Tibial artery (tissue), 4 donors: ENCODE results near the gene LELP1.

Experiments used
- DNase-seq, 2 donors: peaks; one replicate each; pipeline ENCODE4 v3.0.0-alpha.2; 2019
- H3K27ac ChIP-seq, 2 donors: fragments of 200-600 bp; sonication (generic) in 1 of 2; 1 replicate in 1 of 2; 2 replicates in 1 of 2; pipeline ENCODE4 v1.5.1; 2018 to 2019; ENCODE audit warnings: mild to moderate bottlenecking in 1 of 2
- H3K27me3 ChIP-seq, 2 donors: fragments of 200-600 bp; sonication (generic) in 1 of 2; one replicate each; pipeline versions ENCODE4 v1.5.1 to v1.6.0; 2016 to 2019
- H3K36me3 ChIP-seq, 3 donors: fragments of 200-600 bp; sonication (generic) in 2 of 3; one replicate each; pipeline ENCODE4 v1.5.1; 2016 to 2019; ENCODE audit warnings: mild to moderate bottlenecking in 2 of 3
- H3K4me1 ChIP-seq, 4 donors: fragments of 200-600 bp; sonication (generic) in 2 of 4; 1 replicate in 3 of 4; 2 replicates in 1 of 4; pipeline ENCODE4 v1.5.1; 2016 to 2019
- H3K4me3 ChIP-seq, 2 donors: fragments of 200-600 bp; sonication (generic) in 1 of 2; 1 replicate in 1 of 2; 2 replicates in 1 of 2; pipeline ENCODE4 v1.5.1; 2018 to 2019; ENCODE audit warnings: mild to moderate bottlenecking in 2 of 2
- H3K9me3 ChIP-seq, 3 donors: fragments of 200-600 bp; sonication (generic) in 1 of 3; one replicate each; pipeline ENCODE4 v1.5.1; 2016 to 2019
- CTCF ChIP-seq, 2 experiments: fragments of 200-600 bp in 1 of 2; fragments of 450-650 bp in 1 of 2; IDR thresholded peaks; one replicate each; pipeline ENCODE4 v1.5.1; 2017 to 2019; ENCODE audit warnings: antibody characterized with exemption in 2 of 2, mild to moderate bottlenecking in 1 of 2, moderate library complexity in 1 of 2
- intact Hi-C: fragments of 100-400 bp; cut with DNase I; formaldehyde crosslinking; loops from one replicate; pipeline ENCODE4 v1.15.0; 2023; ENCODE audit warnings: low total_unique reads

Gene LELP1

GRCh38 chr1:153248176-153248879 lies 45.1 kb downstream of the LELP1 start:
- H3K27ac ChIP-seq: no peak overlapping the region
- no peak for DNase-seq
- H3K36me3 ChIP-seq: no peaks in the 10 kb centered on the region
- intact Hi-C loops: no loop called here
- peaks cover 0 to 22% of the 10 kb centered on the region in 2 donors for H3K27me3 ChIP-seq
- H3K9me3 ChIP-seq: no peaks in the 10 kb centered on the region
- H3K4me3 ChIP-seq: no peak overlapping the region
- TF ChIP-seq CTCF (IDR thresholded peaks at IDR 0.05): no peak
- no peaks in the 10 kb centered on the region for H3K4me1 ChIP-seq

GRCh38 chr1:153250166-153250565 lies 46.9 kb downstream of the LELP1 start:
- no peak for TF ChIP-seq CTCF (IDR thresholded peaks at IDR 0.05)

GRCh38 chr1:153251087-153251486 lies 47.9 kb downstream of the LELP1 start:
- Histone ChIP-seq H3K9me3 (no peaks in the 10 kb centered on the region), H3K36me3 (no peaks in the 10 kb centered on the region), H3K27me3 (peaks cover 0 to 22% of the 10 kb centered on the region in 2 donors), H3K27ac (no peak overlapping the region), H3K4me3 (no peak overlapping the region), H3K4me1 (no peaks in the 10 kb centered on the region)
- no peak for DNase-seq
- TF ChIP-seq CTCF (IDR thresholded peaks at IDR 0.05): no peak
- intact Hi-C loops: no loop called here

More at GRCh38 chr1:153250166-153250565, 46.9 kb downstream of the LELP1 start:
- intact Hi-C loops: no loop called here
- Histone ChIP-seq H3K27me3 (peaks cover 0 to 22% of the 10 kb centered on the region in 2 donors), H3K4me3 (no peak overlapping the region), H3K36me3 (no peaks in the 10 kb centered on the region), H3K9me3 (no peaks in the 10 kb centered on the region), H3K27ac (no peak overlapping the region), H3K4me1 (no peaks in the 10 kb centered on the region)
- no peak for DNase-seq

GRCh38 chr1:153251562-153251961 lies 48.3 kb downstream of the LELP1 start:
- no peak overlapping the region for H3K4me3 ChIP-seq
- no peaks in the 10 kb centered on the region for H3K4me1 ChIP-seq
- DNase-seq: no peak
- no peak overlapping the region for H3K27ac ChIP-seq
- intact Hi-C loops: no loop called here
- H3K27me3 ChIP-seq: peaks cover 0 to 22% of the 10 kb centered on the region in 2 donors
- no peak for TF ChIP-seq CTCF (IDR thresholded peaks at IDR 0.05)
- H3K9me3 ChIP-seq: no peaks in the 10 kb centered on the region
- no peaks in the 10 kb centered on the region for H3K36me3 ChIP-seq

- Histone ChIP-seq H3K4me3 (no peak overlapping the region), H3K4me1 (no peaks in the 10 kb centered on the region), H3K27me3 (peaks cover 0 to 20% of the 10 kb centered on the region in 2 donors), H3K27ac (no peak overlapping the region), H3K36me3 (no peaks in the 10 kb centered on the region), H3K9me3 (no peaks in the 10 kb centered on the region)
- intact Hi-C loops: no loop called here
- no peak for TF ChIP-seq CTCF (IDR thresholded peaks at IDR 0.05)
- no peak for DNase-seq
These were observed 48.8 kb downstream of the LELP1 start for GRCh38 chr1:153251988-153252387.
